GM19372 (cell line): ENCODE data around the gene CIAPIN1.
"Not testable (repeated sequence)": the region's sequence is repeated elsewhere in the genome, so short reads cannot be mapped to it uniquely, and the experiment has no call there.

Experiments used
- ATAC-seq: cut with Tn5 transposase; IDR thresholded peaks from one replicate; pipeline ENCODE4 v1.9.1; 2021; ENCODE audit warnings: mild to moderate bottlenecking, low read depth, moderate library complexity; ENCODE audit not compliant: unreplicated experiment

The CIAPIN1 gene

DNA sequence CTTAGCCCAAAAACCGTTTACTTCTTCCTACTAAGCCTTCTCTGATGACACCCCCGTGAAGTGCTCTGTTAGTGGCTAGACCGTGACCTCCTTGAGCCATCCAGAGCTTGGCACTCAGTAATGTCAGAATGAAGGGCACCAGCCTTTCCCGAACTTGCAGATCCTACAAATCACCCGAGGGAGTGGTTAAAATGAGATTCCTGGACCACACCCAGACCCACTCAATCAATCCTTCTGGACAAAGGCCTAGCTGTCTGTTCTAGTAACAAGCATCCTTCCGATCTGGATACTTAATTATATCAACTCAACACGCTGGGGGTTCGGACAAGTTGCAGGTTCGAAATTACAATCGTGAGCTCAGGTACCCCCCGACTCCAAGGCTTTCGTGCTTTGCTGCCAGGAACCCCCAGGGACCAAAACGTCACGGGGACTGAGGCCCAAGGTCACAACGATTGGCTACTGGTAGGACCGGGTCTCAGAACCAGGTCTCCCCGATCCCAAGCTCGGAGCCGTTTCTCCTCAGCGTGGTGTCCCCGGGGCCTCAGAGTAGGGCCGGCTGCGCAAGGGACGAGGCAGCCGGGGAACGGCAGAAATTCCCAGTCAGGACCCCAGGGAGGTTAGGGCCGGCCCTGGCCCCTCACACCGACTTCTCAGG lies 527 bp downstream of the CIAPIN1 start:
- peak; percentile 14 for ATAC-seq

DNA sequence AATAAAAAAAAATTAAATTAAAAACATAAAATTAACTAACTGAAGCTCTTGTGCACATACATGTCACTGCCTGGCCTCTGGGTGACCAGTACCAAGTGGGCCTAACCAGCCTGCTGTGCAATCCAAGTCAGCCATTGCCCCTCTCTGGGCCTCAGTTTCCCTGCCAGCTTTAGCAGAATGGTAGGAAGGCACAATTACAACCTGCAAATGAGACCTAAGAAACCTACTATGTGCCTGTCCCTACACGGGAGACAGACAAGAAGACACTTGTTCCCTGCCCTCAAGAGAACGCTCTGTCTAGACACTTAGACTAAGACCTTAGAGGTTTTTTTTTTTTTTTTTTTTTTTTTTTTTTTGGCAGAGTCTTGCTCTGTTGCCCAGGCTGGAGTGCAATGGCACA lies 1.7 kb downstream of the CIAPIN1 start:
- no peak for ATAC-seq

DNA sequence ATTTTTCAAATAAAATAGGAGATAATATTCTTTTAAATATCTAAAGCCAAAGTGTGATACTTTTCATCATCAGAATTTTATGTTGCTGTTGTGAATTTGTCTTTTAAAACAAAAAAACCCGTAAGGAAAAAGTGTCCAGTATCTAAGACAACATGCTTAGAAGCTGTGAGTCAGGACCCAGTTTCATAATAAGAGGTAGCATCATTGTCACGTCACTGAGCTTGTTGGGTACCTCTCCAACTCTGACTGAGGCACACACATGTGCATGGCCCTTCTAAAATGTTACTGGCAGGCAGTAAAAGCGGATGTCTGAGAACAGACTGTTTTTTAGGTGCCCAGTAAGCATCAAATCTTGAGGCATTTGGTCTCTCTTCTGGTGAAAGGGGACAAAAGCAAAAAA lies 2.5 kb downstream of the CIAPIN1 start:
- ATAC-seq: no peak

GRCh38 chr16:57440551-57440950 lies 6.6 kb downstream of the CIAPIN1 start:
- ATAC-seq: not testable (repeated sequence)

- ATAC-seq: not testable (repeated sequence)
These were observed 7.2 kb downstream of the CIAPIN1 start for GRCh38 chr16:57439947-57440346.

DNA sequence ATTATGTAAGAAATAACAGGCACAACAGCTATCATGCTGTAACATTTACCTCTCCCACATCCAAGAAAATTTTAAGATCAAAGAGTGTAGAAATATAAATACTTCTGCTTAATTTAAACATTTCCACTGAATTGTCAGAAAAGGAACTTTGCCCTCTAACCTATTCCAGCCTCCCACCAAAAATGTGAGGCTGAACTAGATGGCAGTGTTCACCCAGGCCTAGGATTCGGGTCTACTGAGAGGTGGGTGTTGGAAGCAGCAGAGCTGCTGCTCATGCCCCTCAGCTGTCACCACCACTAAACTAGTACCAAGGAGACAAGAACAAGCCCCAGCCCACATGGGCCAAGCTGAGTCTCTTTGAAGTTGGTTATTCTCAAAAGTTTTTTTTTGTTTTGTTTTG lies 11.3 kb downstream of the CIAPIN1 start:
- no peak for ATAC-seq

GRCh38 chr16:57434003-57434402 lies 13.2 kb downstream of the CIAPIN1 start:
- ATAC-seq: no peak

- ATAC-seq: no peak
These were observed 14.2 kb downstream of the CIAPIN1 start for GRCh38 chr16:57432989-57433388.

- ATAC-seq: no peak
These were observed 14.7 kb downstream of the CIAPIN1 start for GRCh38 chr16:57432505-57432904.

DNA sequence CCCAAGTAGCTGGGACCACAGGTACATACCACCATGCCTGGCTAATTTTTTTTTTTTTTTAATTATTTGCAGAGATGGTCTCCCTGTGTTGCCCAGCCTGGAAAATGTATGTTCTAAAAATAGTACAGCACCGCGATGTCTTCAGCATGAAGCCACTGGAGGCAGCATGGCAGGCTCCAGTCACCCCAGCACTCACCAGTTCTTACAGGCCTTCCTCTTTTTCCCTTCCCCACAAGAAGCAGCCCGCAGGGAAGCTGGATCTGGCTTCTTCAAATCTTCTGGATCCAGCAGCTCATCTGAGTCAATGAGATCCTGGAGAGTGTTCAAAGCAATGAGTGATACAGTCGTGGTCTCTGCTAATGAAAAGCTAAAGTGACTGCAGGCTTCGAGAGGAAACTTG lies 16.2 kb downstream of the CIAPIN1 start:
- ATAC-seq: no peak

GRCh38 chr16:57427824-57428223 lies 19.4 kb downstream of the CIAPIN1 start:
- no peak for ATAC-seq

DNA sequence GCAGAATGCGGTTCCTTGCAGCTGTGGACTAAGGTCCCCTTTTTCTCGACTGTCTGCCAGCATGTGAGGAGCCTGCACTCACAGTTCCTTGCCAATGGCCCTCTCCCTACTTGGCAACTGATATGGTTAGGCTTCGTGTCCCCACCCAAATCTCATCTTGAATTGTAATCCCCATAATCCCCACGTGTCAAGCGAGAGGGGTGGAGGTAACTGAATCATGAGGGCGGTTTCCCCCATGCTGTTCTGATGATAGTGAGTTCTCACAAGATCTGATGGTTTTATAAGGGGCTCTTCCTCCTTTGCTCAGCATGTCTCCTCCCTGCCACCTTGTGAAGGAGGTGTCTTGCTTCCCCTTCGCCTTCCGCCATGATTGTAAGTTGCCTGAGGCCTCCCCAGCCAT lies 19.9 kb downstream of the CIAPIN1 start:
- ATAC-seq: no peak

DNA sequence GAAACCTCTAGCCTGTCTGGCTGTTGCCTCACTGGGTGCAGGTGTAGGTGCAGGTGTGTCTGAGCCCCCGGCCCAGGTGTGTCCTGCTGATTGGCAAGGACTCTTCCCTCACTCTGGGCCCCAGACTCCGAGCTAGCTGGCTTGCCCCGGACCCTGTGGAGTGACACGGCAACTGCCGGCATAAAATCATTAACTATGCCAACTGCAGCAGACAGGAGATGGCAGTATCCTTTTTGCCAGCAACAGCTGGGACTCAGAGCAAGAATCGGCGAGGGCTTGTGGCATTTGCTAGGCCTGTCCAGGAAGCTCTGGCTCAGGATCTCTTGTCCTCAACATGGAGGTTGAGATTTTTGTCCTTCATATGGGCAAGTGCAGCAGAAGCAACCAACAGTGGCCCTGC lies 20.8 kb downstream of the CIAPIN1 start:
- no peak for ATAC-seq

GRCh38 chr16:57424583-57424982 lies 22.6 kb downstream of the CIAPIN1 start:
- ATAC-seq: no peak

DNA sequence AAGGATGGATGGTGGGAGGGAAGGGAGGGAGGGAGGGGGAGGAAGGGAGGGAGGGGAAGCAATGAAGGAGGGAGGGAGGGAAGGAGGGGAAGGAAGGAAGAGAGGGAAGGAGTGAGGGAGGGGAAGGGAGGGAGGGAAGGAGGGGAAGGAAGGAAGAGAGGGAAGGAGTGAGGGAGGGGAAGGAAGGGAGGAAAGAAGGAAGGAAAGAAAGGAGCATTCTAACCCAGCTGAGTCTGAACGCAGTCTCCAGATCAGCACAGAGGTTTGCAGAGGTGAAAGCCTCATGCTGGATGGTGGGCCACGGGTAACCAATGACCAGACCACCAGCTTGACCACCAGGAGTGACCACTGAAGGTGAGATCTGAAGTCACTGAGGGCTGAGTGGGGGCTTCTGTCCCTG lies 24.0 kb downstream of the CIAPIN1 start:
- ATAC-seq: no peak

GRCh38 chr16:57422026-57422944 lies 24.9 kb downstream of the CIAPIN1 start:
- no peak for ATAC-seq

GRCh38 chr16:57419506-57419905 lies 27.7 kb downstream of the CIAPIN1 start:
- ATAC-seq: no peak

- no peak for ATAC-seq
These were observed 31.1 kb downstream of the CIAPIN1 start for GRCh38 chr16:57416084-57416483.

- no peak for ATAC-seq
These were observed 33.5 kb downstream of the CIAPIN1 start for GRCh38 chr16:57413733-57414132.

- no peak for ATAC-seq
These were observed 33.9 kb downstream of the CIAPIN1 start for GRCh38 chr16:57413301-57413730.

DNA sequence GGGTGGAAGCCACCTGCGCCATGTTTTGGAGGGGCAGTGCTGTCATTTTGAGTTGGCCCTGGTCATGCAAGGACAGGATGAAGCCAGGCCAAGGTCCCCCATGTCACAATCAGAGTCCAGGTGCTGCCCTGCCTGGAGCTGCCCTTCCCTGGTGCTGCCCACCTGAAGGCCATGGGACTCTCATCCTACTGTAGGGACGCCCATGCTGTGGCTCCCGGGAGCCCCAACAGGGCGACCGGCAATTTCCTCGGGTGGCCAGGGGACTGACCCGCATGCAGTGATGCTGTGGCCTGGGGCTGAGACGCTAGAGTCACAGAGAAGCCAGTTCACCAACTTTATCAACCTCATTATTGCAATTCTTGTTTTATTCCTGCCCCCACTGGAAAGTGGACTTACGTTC lies 34.6 kb downstream of the CIAPIN1 start:
- no peak for ATAC-seq
